ENCODE measurements around the gene STEEP1.

- no peak for TF ChIP-seq POLR2A (IDR thresholded peaks at IDR 0.05)
- TF ChIP-seq CTCF (IDR thresholded peaks at IDR 0.05): no peak
Measured at GRCh38 chrX:119503484-119503861, 61.7 kb downstream of the STEEP1 start.
